Erythroblast (primary cell): ENCODE measurements around the gene STX8.

Experiments
- DNase-seq, 2 experiments: peaks; one replicate each; lab custom pipeline; 2025; lab: John Stamatoyannopoulos, UW
- GATA1 ChIP-seq: IDR thresholded peaks from 2 replicates; pipeline ENCODE4 v1.6.1; 2011; ENCODE audit warnings: low read depth, mild to moderate bottlenecking, control low read depth, low read length, moderate library complexity
- POLR2A ChIP-seq: IDR thresholded peaks from 2 replicates; pipeline ENCODE4 v1.6.1; 2011; ENCODE audit warnings: mild to moderate bottlenecking, low read length

Gene STX8

DNA sequence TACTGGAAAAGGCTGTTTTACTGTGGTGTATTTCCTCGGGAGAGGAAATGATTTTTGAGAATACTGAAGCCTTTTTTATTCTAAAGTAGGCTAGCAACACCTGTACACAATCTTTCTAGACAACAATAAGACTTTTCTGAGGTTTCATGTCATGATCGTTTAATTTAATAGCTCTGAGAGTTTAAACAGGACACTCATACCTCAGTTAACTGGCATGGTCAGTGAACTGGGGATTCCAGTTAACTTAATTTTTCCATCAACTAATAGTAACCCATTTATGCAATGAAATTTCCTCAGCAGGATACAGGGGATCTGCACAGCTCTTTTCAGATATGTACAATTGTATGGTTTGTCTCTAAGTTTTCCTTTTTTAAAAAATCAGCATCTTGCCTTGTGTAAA lies 291.7 kb downstream of the STX8 start:
- no peak for DNase-seq
- TF ChIP-seq POLR2A (no peak), GATA1 (no peak)

DNA sequence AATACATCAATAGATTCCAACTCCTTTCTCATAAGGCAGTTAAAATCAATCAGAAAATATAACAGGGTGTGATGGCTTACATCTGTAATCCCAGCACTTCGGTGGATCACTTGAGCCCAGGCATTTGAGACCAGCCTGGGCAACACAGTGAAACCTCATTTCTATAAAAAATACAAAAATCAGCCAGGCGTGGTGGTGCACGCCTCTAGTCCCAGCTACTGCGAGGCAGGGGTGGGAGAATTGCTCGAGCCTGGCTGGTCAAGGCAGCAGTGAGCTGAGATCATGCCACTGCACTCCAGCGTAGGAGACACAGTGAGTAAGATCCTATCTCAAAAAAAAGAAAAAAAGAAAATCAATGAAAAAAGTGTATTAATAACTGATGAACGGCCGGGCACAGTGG lies 295.7 kb downstream of the STX8 start:
- TF ChIP-seq POLR2A (no peak), GATA1 (no peak)
- DNase-seq = no peak

DNA sequence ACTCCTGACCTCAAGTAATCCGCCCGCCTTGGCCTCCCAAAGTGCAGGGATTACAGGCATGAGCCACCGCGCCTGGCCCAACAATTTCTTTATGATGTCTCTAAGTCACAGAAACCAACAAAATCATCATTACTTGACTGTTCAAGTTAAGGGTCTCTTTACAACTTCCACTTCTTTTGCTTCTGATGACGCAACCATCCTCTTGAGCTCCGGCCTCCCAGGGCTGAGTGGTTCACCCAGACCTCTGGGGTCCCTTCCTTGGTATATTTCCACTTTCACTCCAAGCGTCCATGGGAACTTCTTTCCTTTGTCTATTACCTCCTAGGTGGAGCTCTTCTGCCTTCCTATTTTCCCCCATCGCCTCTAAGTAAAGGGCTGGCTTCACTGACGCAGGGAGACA lies 300.6 kb downstream of the STX8 start:
- TF ChIP-seq POLR2A = no peak
- TF ChIP-seq GATA1 = no peak
- no peak for DNase-seq

DNA sequence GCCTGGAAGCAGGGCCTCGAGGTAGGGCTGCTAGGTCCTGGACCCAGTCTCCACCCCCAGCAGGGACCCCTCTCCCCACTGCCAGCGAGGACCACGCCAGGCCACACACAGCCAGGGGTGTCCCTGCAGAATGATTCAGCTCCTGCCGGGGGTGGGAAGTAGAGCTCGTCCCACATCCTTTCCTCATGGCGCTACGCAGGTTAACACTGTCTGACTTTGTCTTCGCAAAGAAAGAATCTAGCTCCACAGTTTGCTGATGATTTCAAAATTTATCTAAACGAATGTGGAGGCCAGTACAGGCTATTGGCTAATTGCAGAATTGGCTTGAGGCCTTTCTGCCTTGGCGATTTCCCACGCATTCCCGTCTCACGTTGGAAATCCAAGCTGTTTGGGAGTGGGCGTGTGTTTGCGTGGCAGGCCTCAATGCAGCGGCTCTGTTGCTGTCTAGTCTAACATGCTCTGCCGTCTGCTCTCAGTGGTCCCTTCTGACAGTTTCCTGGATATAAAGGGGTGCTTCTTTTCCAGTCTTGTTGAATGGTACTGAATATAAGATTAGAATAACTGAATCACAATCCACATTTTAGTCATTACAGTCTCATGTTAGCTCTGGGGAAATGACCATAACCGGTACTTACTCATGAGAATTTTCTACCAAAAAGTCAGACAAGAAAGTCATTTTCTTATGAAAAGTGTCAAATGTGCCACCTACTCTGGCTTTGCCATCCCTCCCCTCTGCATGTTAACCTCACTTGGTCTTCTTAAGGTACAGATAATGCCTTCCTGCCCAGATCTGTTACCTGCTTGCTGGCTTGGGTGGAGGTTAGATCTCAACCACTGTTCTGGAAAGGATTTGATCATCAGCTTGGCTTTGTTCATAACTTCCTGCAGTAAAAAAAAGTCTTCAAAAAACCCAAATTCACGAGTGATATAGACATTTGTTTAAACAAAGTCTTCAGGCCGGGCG lies 301.9 kb downstream of the STX8 start:
- TF ChIP-seq GATA1 = no peak
- DNase-seq = no peak

DNA sequence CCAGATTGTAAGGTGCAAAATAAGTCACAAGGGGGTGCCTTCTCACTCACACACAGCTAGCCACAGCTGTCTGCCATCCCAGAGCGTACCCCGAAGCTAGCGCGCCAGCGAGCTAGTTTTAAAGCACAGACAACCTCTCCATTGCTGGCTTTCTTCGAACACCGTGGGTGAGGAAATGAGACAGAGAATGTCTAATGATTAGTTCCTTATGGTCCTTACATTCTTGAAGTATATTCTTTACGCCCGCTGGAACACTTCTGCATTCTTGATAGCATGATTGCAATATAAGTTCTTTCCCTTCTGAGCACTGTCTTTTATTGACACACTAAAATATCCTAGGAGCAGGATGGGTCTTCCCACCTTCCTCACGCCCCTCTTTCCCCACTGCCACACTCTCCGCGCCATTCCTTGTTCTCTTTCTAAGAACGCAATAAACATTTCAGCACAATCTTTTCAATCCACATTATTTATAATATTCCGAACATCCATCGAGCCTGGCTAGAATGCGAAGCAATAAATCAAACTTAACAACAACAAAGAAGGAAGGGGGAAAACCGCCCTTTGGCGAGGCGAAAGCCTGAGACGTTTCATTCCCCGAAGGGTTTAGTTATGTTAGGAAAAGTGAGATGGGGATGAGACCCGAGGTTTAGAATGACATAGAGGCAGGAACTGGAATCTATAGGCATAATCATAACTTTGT lies 303.0 kb downstream of the STX8 start:
- DNase-seq = no peak

DNA sequence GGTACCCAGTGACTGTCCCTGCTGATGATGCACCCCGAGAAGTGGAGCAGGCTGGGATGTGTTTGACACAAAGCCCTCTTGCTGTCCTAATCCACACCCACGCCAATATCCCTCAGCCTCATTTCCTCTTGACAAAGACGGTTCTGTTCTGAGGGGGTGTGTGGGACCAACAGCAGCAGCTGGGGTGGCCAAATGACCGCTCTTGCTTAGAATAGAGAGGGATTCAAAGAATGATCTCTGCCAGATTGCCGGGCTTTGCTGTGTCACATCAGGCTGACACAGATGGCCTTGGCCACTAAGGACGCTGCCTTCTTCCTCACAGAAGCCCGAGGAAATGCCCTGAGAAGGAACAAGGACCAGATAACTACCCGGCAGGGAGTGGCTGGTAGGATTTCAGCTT lies 303.6 kb downstream of the STX8 start:
- no peak for TF ChIP-seq GATA1
- TF ChIP-seq POLR2A = no peak
- no peak for DNase-seq

More for the DNA sequence above, 303.0 kb downstream of the STX8 start:
- TF ChIP-seq GATA1 (no peak), POLR2A (no peak)

DNA sequence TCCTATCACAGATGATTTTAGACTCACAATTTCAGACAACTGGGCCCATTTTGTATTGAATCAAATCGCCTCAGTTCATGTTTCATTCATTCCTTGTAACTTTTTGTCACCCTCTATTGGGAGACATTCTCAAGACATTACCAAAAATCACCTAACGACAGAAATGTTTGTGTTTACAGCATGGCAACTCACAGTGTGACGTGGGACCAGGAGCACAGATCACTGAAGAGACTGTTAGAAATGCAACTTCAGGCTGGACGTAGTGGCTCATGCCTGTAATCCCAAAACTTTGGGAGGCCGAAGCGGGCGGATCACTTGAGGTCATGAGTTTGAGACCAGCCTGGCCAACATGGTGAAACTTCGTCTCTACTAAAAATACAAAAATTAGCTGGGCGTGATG lies 304.7 kb downstream of the STX8 start:
- DNase-seq = no peak
- TF ChIP-seq GATA1 (no peak), POLR2A (no peak)

DNA sequence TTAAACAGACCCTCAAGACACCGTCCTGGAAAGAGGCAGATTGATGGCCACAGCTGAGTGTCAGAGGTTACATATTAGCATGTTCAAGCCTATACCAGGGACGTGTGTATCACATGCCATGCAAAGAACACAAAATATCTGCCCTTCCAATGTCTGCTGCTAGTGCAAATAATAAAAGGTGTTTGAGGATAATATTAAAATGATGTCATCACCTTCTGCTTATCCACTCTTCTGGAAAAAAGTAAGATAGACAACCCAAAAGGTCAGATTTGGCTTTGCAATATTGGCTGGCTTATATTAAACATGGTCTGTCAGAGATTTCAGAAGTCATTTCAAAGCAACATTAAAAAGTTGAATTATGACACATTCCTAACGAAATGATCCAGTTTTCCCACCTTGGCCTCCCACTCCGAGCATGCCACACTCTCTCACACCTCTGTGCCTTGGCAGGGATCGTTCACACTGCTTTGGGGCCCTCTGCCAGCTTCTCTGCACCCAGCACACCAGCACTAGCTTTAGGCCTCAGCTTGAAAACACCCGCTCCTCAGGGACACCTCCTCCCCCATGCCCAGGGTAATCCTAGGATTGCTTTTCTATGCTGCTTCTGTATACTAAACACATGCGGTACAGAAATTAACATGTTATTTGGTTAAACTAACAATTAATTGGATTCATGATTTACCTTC lies 306.1 kb downstream of the STX8 start:
- DNase-seq = no peak

DNA sequence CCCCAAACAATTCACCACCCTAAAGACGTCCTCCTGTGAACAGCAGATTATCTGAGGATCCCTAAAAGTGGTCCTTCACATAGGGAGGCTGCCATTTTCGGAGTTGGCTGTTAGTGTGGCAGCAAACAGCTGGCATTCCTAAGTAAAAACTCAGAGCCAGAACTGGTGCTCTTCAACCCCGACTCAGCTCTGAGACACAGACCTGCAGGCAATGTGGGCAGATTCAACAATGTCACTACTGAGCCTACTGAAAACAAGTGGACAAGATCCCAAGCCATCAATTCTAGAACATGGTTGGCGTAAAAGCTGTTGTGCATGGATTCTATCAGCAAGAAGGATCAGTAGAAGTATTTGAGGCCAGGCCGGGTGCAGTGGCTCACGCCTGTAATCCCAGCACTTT lies 307.1 kb downstream of the STX8 start:
- no peak for TF ChIP-seq POLR2A
- no peak for TF ChIP-seq GATA1
- DNase-seq = no peak

More for the DNA sequence above, 306.1 kb downstream of the STX8 start:
- no peak for TF ChIP-seq POLR2A

DNA sequence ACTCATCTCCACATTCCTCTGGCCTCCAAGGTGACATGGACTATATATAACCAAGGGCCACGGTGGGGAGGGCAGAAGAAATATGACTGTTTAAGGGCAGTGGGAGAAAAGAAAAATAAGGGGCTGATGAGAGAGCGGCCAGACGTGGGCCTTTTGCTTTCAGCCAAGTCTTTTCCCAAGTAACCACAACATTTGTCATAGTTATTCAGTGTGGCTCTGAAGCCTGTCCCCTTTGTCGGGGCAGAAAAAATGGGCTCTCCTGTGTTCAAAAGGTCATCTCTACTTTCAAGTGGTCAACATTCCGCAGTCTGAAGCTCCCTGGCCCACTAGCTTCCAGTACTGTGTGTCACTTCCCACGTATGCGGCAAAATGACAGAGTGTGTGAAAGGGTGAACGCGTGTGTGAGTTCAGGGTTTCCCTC lies 308.9 kb downstream of the STX8 start:
- no peak for TF ChIP-seq POLR2A
- no peak for TF ChIP-seq GATA1
- no peak for DNase-seq

DNA sequence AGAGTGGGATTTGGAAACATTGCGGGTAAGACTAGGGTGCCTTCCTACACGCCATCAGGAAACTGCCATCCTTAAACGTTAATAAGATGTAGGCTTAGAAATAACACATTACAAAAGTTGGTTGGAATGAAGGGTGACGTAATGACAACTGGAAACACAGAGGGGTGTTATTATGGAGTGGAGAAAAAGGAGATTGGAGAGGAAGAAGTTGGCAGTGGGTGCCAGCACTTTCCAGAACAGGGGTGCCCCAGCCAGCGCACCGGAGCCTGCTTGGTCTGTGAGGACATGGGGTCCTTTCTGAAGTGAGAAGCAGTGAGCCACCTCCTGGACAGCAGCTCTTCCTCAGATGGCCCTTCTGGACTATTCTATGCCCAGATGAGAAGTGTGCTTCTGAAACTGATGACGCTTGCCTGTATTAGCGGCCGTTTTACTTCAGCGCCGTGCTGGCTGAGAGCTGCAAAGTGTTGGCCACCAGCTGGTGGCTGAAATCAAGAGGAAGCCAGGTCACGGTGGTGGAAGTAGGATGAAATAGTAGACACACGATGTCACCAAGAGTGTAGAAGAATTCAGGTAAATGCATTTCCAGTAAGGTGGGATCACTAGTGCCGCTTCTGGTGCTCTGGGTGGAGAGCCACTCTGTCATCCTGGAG lies 309.5 kb downstream of the STX8 start:
- DNase-seq = no peak
- TF ChIP-seq POLR2A (no peak), GATA1 (no peak)

DNA sequence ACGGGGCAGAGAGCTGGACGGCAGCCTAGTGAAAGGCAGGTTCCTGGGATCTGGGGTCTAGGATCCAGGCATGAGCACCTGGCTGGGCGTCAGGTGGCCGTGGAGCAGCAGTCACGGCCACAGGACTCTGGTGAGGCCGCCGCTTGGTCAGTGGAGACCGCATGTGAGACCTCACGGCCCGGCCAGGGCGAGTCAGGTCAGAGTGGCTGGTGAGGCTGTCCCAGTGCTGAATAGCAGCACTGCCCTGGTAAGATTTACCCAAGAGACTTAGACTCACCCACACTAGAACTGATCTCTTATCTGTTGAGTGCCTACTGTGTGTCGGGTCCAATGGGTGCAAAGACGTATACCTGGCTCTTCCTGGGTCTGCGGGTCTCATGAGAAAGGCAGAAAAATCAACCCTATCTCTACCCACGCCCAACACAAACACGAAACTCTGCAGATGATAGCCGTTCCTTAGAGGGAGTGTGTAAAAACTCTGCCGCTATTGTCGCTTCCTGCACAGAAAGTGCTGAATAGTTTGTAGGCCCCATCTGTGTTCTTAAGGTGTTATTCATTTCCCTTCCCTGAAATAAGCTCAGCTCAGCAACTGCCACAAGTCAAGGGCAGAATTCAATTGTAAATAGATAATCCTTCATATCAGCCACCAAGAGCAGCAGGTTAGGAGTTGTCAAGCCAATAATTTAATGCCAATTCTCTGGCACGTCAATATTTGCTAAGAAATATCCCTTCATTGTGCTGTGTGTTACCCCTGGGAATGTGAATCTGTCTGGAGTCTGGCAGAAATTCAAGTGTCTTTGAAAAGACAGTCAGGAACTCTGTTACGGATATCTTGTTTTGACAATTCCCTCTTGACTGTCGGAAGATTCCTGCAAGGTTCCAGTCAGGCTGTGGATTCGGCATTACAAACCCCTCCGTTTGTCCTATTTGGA lies 314.3 kb downstream of the STX8 start:
- TF ChIP-seq GATA1 = no peak
- no peak for TF ChIP-seq POLR2A
- no peak for DNase-seq

DNA sequence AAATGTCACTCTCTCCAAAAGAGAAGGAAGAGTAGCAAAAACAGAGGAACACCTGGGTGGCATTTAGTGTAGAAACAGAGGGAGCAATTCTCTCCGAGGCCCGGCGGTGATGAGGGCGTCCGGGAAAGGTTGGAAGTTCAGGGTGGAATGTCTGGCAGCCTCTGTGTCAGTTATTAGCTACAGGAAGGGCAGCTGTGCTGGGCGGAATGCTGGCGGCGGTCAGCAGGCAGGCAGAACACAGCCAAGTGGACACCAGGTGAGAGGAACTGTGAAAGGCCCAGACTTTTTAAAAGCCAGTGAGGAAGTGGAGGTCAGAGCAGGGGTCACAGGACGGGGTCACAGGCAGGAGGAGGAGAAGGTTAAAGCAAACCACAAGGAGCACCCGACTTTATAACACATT lies 316.2 kb downstream of the STX8 start:
- TF ChIP-seq GATA1 (no peak), POLR2A (no peak)

More for the DNA sequence above, 316.2 kb downstream of the STX8 start:
- no peak for DNase-seq
